ENCODE results near the gene CDHR4. TPM values are rescaled to one million over a fixed set of nuclear protein-coding genes. Genes with fewer than 3 reads are reported as not detected.

CDHR4 gene
- total RNA-seq, 3 donors from 2014 or later: not detected

DNA sequence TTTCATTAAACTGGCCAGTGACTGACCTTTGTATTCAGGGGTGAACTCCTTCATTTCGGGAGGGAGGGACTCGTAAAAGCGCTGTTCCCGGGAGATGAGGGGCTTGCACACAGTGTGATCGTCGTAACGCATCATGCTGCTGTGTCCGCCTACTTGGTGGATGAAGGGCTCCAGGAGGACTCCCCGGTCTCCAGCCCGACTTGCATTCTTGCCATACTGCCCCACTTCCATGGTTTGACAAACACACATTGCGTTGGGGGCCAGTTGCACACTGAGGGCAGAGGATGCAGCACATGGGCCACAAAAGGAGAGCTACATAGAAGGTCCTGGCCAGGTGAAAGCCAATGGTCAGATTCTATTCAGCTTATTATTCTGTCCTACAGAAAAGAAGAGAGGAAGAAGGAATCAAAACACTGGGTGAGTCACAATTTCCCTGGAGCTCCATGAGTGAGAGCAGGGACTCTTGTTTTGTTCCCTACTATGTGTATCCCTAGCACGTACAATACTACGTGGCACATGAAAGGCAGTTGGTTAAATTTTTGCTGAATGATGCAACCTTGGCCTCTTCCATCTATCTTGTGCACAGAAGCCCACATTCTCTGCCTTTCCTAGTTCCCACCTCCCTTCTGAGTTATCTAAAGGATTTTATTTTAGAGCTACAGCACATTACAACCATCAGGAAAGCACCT lies 51.7 kb downstream of the CDHR4 start:
- Histone ChIP-seq H3K4me1 (no peaks in the 10 kb centered on the region), H3K27me3 (no peaks in the 10 kb centered on the region), H3K27ac (no peak overlapping the region), H3K36me3 (no peaks in the 10 kb centered on the region), H3K4me3 (no peak overlapping the region), H3K9me3 (no peaks in the 10 kb centered on the region)
- no peak for DNase-seq (ENCODE audit: low spot score in 2 of 2)
- intact Hi-C loops (cut with DNase I; ENCODE audit: low total_unique reads): no loop called here
- TF ChIP-seq POLR2A (IDR thresholded peaks at IDR 0.05): no peak
- TF ChIP-seq, protein P1, sequence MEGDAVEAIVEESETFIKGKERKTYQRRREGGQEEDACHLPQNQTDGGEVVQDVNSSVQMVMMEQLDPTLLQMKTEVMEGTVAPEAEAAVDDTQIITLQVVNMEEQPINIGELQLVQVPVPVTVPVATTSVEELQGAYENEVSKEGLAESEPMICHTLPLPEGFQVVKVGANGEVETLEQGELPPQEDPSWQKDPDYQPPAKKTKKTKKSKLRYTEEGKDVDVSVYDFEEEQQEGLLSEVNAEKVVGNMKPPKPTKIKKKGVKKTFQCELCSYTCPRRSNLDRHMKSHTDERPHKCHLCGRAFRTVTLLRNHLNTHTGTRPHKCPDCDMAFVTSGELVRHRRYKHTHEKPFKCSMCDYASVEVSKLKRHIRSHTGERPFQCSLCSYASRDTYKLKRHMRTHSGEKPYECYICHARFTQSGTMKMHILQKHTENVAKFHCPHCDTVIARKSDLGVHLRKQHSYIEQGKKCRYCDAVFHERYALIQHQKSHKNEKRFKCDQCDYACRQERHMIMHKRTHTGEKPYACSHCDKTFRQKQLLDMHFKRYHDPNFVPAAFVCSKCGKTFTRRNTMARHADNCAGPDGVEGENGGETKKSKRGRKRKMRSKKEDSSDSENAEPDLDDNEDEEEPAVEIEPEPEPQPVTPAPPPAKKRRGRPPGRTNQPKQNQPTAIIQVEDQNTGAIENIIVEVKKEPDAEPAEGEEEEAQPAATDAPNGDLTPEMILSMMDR (IDR thresholded peaks at IDR 0.05): no peak
- TF ChIP-seq POLR2AphosphoS5 (IDR thresholded peaks at IDR 0.05): no peak

DNA sequence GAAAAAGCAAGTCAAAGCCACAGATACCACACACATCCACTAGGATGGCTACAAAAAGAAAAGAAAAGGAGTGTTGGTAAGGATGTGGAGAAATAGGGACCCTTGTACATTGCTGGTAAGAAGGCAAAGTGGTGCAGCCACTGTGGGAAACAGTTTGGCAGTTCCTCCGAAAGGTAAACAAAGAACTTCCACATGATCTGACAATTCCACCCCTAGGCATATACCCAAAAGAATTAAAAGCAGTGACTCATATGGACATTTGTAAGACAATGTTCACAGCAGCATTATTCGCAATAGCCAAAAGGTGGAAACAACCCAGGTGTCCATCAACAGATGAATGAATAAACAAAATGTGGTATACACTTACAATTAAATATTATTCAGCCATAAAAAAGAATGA lies 53.7 kb downstream of the CDHR4 start:
- Histone ChIP-seq H3K27ac (no peak overlapping the region), H3K4me1 (no peaks in the 10 kb centered on the region), H3K4me3 (no peak overlapping the region), H3K36me3 (no peaks in the 10 kb centered on the region), H3K27me3 (no peaks in the 10 kb centered on the region), H3K9me3 (no peaks in the 10 kb centered on the region)
- TF ChIP-seq, protein P1 (IDR thresholded peaks at IDR 0.05): no peak
- no peak for TF ChIP-seq POLR2AphosphoS5 (IDR thresholded peaks at IDR 0.05)
- no peak for TF ChIP-seq POLR2A (IDR thresholded peaks at IDR 0.05)
- DNase-seq (ENCODE audit: low spot score in 2 of 2): no peak
- intact Hi-C loops (cut with DNase I; ENCODE audit: low total_unique reads): no loop called here

Other genes starting within 250 kb of the CDHR4 start
- under 1 TPM; 0.15 to 0.48 (median 0.33) TPM for gene BSN, start 245.4 kb downstream of the CDHR4 start, total RNA-seq
- gene APEH, start 125.5 kb downstream of the CDHR4 start, total RNA-seq: 10 to 100 TPM; 69.5 to 80.0 (median 70.1) TPM
- 10 to 100 TPM in 2 of 3 donors, 1 to 10 TPM in 1; 9.3 to 23.6 (median 21.2) TPM for gene MST1, start 110.4 kb downstream of the CDHR4 start, total RNA-seq
- gene RNF123, start 110.3 kb downstream of the CDHR4 start, total RNA-seq: 10 to 100 TPM; 22.1 to 29.8 (median 26.2) TPM
- gene AMIGO3, start 80.2 kb downstream of the CDHR4 start, total RNA-seq: 1 to 10 TPM in 2 of 3 donors, under 1 TPM in 1; 0.98 to 1.3 (median 1.0) TPM
- 10 to 100 TPM; 17.4 to 40.0 (median 21.2) TPM for gene GMPPB, start 75.9 kb downstream of the CDHR4 start, total RNA-seq
- gene IP6K1, start 13.3 kb downstream of the CDHR4 start, total RNA-seq: 10 to 100 TPM; 24.8 to 45.9 (median 45.8) TPM
- gene INKA1, start 3.4 kb upstream of the CDHR4 start, total RNA-seq: 1 to 10 TPM; 2.3 to 4.5 (median 4.2) TPM
- gene UBA7, start 14.1 kb upstream of the CDHR4 start, total RNA-seq: 10 to 100 TPM; 26.4 to 77.4 (median 50.5) TPM
- 1 to 10 TPM; 1.6 to 2.0 (median 1.9) TPM for gene TRAIP, start 56.7 kb upstream of the CDHR4 start, total RNA-seq
- 1 to 10 TPM in 1 of 3 donors, not detected in 2; 1.5 TPM for gene CAMKV, start 70.0 kb upstream of the CDHR4 start, total RNA-seq
- 10 to 100 TPM in 1 of 3 donors, 1 to 10 TPM in 1, under 1 TPM in 1; 0.16 to 11.9 (median 7.5) TPM for gene MST1R, start 104.0 kb upstream of the CDHR4 start, total RNA-seq
- 10 to 100 TPM in 2 of 3 donors, 1 to 10 TPM in 1; 9.1 to 12.5 (median 11.3) TPM for gene MON1A, start 129.9 kb upstream of the CDHR4 start, total RNA-seq
- 100 to 1,000 TPM in 2 of 3 donors, 10 to 100 TPM in 1; 92.2 to 158 (median 154) TPM for gene RBM6, start 140.3 kb upstream of the CDHR4 start, total RNA-seq